ENCODE results near the gene MAZ. TPM values are rescaled to one million over a fixed set of nuclear protein-coding genes. Genes with fewer than 3 reads are reported as not detected.

MAZ gene
- total and polyA plus RNA-seq, 4 donors = 16.0 to 272 (median 45.1) TPM

DNA sequence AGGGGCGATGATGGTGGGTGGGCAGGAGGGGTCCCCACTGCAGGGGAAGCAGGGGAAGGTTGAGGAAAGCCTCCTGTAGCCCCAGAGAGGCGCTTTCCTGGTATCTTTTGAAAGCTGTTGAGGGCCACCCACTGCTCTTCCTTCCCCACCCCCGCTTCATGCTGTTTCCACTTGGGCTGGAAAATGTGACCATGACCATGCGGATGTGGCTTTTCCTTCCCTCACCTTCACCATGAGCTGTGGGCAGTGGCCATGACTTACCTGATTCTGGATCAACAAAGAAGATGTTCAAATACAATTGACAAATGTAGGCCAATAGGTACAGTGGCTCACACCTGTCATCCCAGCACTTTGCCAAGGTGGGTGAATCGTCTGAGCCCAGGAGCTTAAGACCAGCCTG is 27.8 kb downstream of the MAZ start:
- no peak overlapping the region for H3K27ac ChIP-seq (ENCODE audit: low read depth in 1 of 2, low read length in 2 of 2)
- WGBS = 95% methylated on average over 5 of the region's 5 CpGs
- TF ChIP-seq EGR1 (IDR thresholded peaks at IDR 0.05; ENCODE audit: low read depth in 2 of 2) = no peak
- no peak for TF ChIP-seq NR2F2 (IDR thresholded peaks at IDR 0.05)
- TF ChIP-seq, protein P1, sequence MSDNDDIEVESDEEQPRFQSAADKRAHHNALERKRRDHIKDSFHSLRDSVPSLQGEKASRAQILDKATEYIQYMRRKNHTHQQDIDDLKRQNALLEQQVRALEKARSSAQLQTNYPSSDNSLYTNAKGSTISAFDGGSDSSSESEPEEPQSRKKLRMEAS (IDR thresholded peaks at IDR 0.05) = no peak
- TF ChIP-seq FOXA2 (IDR thresholded peaks at IDR 0.05) = no peak
- TF ChIP-seq GABPA (IDR thresholded peaks at IDR 0.05 in 1 of 2, conservative IDR thresholded peaks at IDR 0.05 in 1 of 2) = no peak
- no peak for TF ChIP-seq YY1 (IDR thresholded peaks at IDR 0.05)
- TF ChIP-seq CTCF (IDR thresholded peaks at IDR 0.05; ENCODE audit: low read depth, low read length, missing input control) = no peak
- TF ChIP-seq SP1 (IDR thresholded peaks at IDR 0.05) = no peak
- TF ChIP-seq, protein P2, sequence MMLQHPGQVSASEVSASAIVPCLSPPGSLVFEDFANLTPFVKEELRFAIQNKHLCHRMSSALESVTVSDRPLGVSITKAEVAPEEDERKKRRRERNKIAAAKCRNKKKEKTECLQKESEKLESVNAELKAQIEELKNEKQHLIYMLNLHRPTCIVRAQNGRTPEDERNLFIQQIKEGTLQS (IDR thresholded peaks at IDR 0.05) = no peak
- TF ChIP-seq HNF4G (IDR thresholded peaks at IDR 0.05) = no peak
- TF ChIP-seq FOXA1 (IDR thresholded peaks at IDR 0.05) = no peak
- TF ChIP-seq RXRA (IDR thresholded peaks at IDR 0.05) = no peak
- TF ChIP-seq JUND (IDR thresholded peaks at IDR 0.05) = no peak
- no peak for TF ChIP-seq TAF1 (conservative IDR thresholded peaks at IDR 0.05)
- TF ChIP-seq RAD21 (IDR thresholded peaks at IDR 0.05) = no peak
- TF ChIP-seq HNF4A (conservative IDR thresholded peaks at IDR 0.05) = no peak
- TF ChIP-seq, protein P3, sequence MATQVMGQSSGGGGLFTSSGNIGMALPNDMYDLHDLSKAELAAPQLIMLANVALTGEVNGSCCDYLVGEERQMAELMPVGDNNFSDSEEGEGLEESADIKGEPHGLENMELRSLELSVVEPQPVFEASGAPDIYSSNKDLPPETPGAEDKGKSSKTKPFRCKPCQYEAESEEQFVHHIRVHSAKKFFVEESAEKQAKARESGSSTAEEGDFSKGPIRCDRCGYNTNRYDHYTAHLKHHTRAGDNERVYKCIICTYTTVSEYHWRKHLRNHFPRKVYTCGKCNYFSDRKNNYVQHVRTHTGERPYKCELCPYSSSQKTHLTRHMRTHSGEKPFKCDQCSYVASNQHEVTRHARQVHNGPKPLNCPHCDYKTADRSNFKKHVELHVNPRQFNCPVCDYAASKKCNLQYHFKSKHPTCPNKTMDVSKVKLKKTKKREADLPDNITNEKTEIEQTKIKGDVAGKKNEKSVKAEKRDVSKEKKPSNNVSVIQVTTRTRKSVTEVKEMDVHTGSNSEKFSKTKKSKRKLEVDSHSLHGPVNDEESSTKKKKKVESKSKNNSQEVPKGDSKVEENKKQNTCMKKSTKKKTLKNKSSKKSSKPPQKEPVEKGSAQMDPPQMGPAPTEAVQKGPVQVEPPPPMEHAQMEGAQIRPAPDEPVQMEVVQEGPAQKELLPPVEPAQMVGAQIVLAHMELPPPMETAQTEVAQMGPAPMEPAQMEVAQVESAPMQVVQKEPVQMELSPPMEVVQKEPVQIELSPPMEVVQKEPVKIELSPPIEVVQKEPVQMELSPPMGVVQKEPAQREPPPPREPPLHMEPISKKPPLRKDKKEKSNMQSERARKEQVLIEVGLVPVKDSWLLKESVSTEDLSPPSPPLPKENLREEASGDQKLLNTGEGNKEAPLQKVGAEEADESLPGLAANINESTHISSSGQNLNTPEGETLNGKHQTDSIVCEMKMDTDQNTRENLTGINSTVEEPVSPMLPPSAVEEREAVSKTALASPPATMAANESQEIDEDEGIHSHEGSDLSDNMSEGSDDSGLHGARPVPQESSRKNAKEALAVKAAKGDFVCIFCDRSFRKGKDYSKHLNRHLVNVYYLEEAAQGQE (IDR thresholded peaks at IDR 0.05) = no peak
- no peak for TF ChIP-seq ZBTB33 (IDR thresholded peaks at IDR 0.05)
- no peak for DNase-seq (ENCODE audit: low spot score)
- H3K36me3 ChIP-seq (ENCODE audit: control insufficient read depth in 4 of 4, insufficient read depth in 3 of 4, low read depth in 1 of 4, low read length in 3 of 4) = peaks cover 12 to 46% (median 19%) of the 10 kb centered on the region in 4 donors
- peaks cover 4 to 17% (median 10%) of the 10 kb centered on the region in 4 donors for H3K4me1 ChIP-seq (ENCODE audit: control insufficient read depth in 4 of 4, insufficient read depth in 4 of 4, low read length in 3 of 4)
- H3K9me3 ChIP-seq (ENCODE audit: control insufficient read depth in 4 of 4, low read length in 3 of 4) = no peaks in the 10 kb centered on the region
- no peaks in the 10 kb centered on the region for H3K27me3 ChIP-seq (ENCODE audit: control insufficient read depth in 4 of 4, insufficient read depth in 4 of 4, low read length in 3 of 4)
- H3K4me3 ChIP-seq (ENCODE audit: low read depth in 1 of 3, low read length in 3 of 3) = no peak overlapping the region
- no peak overlapping the region for H3K9ac ChIP-seq (ENCODE audit: low read depth in 1 of 2, low read length in 2 of 2)
